ENCODE data around the gene HNRNPM. TPM values are rescaled to one million over a fixed set of nuclear protein-coding genes. Genes with fewer than 3 reads are reported as not detected.

Gene HNRNPM
- total RNA-seq, 1 experiment from 2014 or later, result 468 TPM

GRCh38 chr19:8478598-8478997 lies 33.8 kb downstream of the HNRNPM start:
- H3K4me3 Mint-ChIP-seq, result no peak overlapping the region
- H3K9me3 Mint-ChIP-seq, result no peaks in the 10 kb centered on the region
- H3K14ac ChIP-seq (ENCODE audit: insufficient read depth, low read length), result no peak overlapping the region
- no peak overlapping the region for H3K18ac ChIP-seq (ENCODE audit: insufficient read length, low read depth, low read length)
- H3K27me3 ChIP-seq (ENCODE audit: insufficient read depth, low read length), result no peaks in the 10 kb centered on the region
- no peak overlapping the region for H2BK12ac ChIP-seq (ENCODE audit: insufficient read length, low read depth, low read length)
- no peak overlapping the region for H3K23ac ChIP-seq (ENCODE audit: insufficient read length, low read depth, low read length)
- H3K4me2 ChIP-seq (ENCODE audit: insufficient read depth, insufficient read length, low read length), result no peak overlapping the region
- no peak overlapping the region for H2BK20ac ChIP-seq (ENCODE audit: low read depth, low read length, poor library complexity, severe bottlenecking)
- no peak overlapping the region for H3K4ac ChIP-seq (ENCODE audit: low read depth, low read length)
- H3K36me3 Mint-ChIP-seq (ENCODE audit: insufficient read depth in 1 of 3, low read depth in 3 of 3), result peaks cover 52 to 87% (median 84%) of the 10 kb centered on the region in 3 experiments; a peak in 6 of 7 replicates
- H3K79me2 ChIP-seq (ENCODE audit: insufficient read depth, low read length), result peaks cover 41% of the 10 kb centered on the region; the same call in 1 of the 2 replicates
- H2BK15ac ChIP-seq (ENCODE audit: low read depth, low read length), result no peak overlapping the region; the same call in 1 of the 2 replicates
- no peaks in the 10 kb centered on the region; the same call in 1 of the 2 replicates for H3K27me3 Mint-ChIP-seq (ENCODE audit: low read depth)
- no peak overlapping the region for H3K56ac ChIP-seq (ENCODE audit: insufficient read length, low read depth, low read length)
- no peak overlapping the region for H2BK5ac ChIP-seq (ENCODE audit: insufficient read length, low read length)
- no peak overlapping the region for H3K27ac ChIP-seq (ENCODE audit: insufficient read length, low read depth, low read length)
- H4K5ac ChIP-seq (ENCODE audit: insufficient read length, low read depth, low read length), result no peak overlapping the region
- H3K79me1 ChIP-seq (ENCODE audit: insufficient read depth, low read depth, low read length, poor library complexity, severe bottlenecking), result no peaks in the 10 kb centered on the region
- H4K8ac ChIP-seq (replicated peaks; ENCODE audit: insufficient read length, low read depth, low read length), result no peak overlapping the region
- DNase-seq, result no peak
- no peak overlapping the region for H2AFZ ChIP-seq (ENCODE audit: low read length)
- H3K4me1 ChIP-seq (ENCODE audit: insufficient read depth, low read length), result no peaks in the 10 kb centered on the region
- H3K4me1 Mint-ChIP-seq, result peaks cover 3 to 6% of the 10 kb centered on the region in 2 experiments; a peak in 1 of 4 replicates
- no CpG with 5 or more reads among the region's 3 CpGs for WGBS (ENCODE audit: extremely low coverage, insufficient read length, low lambda C conversion rate)
- H3K27ac Mint-ChIP-seq, result peak overlapping the region in 2 of 3 experiments; percentile 82 to 90; a peak in 3 of 7 replicates
- no peak overlapping the region for H3T11ph ChIP-seq (ENCODE audit: low read length)
- H3K9me3 ChIP-seq (ENCODE audit: control insufficient read depth, low read depth, low read length), result no peaks in the 10 kb centered on the region
- no peak overlapping the region for H2AK5ac ChIP-seq (ENCODE audit: insufficient read length, low read length)
- no peak overlapping the region for H4K91ac ChIP-seq (ENCODE audit: insufficient read length, low read depth, low read length)
- H3K23me2 ChIP-seq (ENCODE audit: insufficient read length, low read depth, low read length, poor library complexity, severe bottlenecking), result no peaks in the 10 kb centered on the region
- H3K9ac ChIP-seq (ENCODE audit: extremely low read depth, insufficient read length, low read length), result no peak overlapping the region
- TF ChIP-seq CTCF (conservative IDR thresholded peaks at IDR 0.05), result no peak
- no peak overlapping the region for H2BK120ac ChIP-seq (ENCODE audit: low read depth, low read length, poor library complexity, severe bottlenecking)
- H4K20me1 ChIP-seq (ENCODE audit: control insufficient read depth, insufficient read depth, insufficient read length), result peaks cover 2% of the 10 kb centered on the region

All from H9 (cell line).